HepG2 (cell line): ENCODE results near the gene TNFAIP3. TPM values are rescaled to one million over a fixed set of nuclear protein-coding genes. Genes with fewer than 3 reads are reported as not detected.

ENCODE experiments used
- GLI4 ChIP-seq: sonication (generic); formaldehyde crosslinking; IDR thresholded peaks from 2 replicates; pipeline ENCODE4 v1.5.1; 2020; ENCODE audit warnings: missing genetic modification reagents, mild to moderate bottlenecking, moderate library complexity, borderline replicate concordance
- NCOA5 ChIP-seq: sonication (generic); formaldehyde crosslinking; IDR thresholded peaks from 2 replicates; pipeline ENCODE4 v1.4.0; 2020; ENCODE audit warnings: missing genetic modification reagents
- PHF5A ChIP-seq: IDR thresholded peaks from one replicate; pipeline ENCODE4 v1.6.1; 2018; ENCODE audit warnings: low read depth, missing genetic modification reagents; ENCODE audit not compliant: unreplicated experiment
- RNF2 ChIP-seq: fragments of 450-650 bp; conservative IDR thresholded peaks from 2 replicates; pipeline ENCODE4 v1.6.1; 2016; ENCODE audit warnings: low read depth
- YEATS4 ChIP-seq: sonication (generic); formaldehyde crosslinking; IDR thresholded peaks from 2 replicates; pipeline ENCODE4 v1.4.0; 2020; ENCODE audit warnings: missing genetic modification reagents, borderline replicate concordance
- ZNF205 ChIP-seq: IDR thresholded peaks from 2 replicates; pipeline ENCODE4 v1.6.1; 2018; ENCODE audit warnings: missing biosample characterization, missing genetic modification reagents
- ZNF225 ChIP-seq: sonication (generic); formaldehyde crosslinking; IDR thresholded peaks from 2 replicates; pipeline ENCODE4 v1.4.0; 2020; ENCODE audit warnings: mild to moderate bottlenecking, missing genetic modification reagents
- ZNF33B ChIP-seq: sonication (generic); formaldehyde crosslinking; IDR thresholded peaks from 2 replicates; pipeline ENCODE4 v1.5.1; 2020; ENCODE audit warnings: mild to moderate bottlenecking, missing genetic modification reagents
- ZNF350 ChIP-seq: sonication (generic); formaldehyde crosslinking; IDR thresholded peaks from 2 replicates; pipeline ENCODE4 v1.4.0; 2020; ENCODE audit warnings: mild to moderate bottlenecking, low read depth, missing genetic modification reagents, borderline replicate concordance
- ZNF543 ChIP-seq: sonication (generic); formaldehyde crosslinking; IDR thresholded peaks from 2 replicates; pipeline ENCODE4 v1.4.0; 2020; ENCODE audit warnings: mild to moderate bottlenecking, missing genetic modification reagents
- ZNF558 ChIP-seq: sonication (generic); formaldehyde crosslinking; IDR thresholded peaks from 2 replicates; pipeline ENCODE4 v1.9.0; 2022; ENCODE audit warnings: mild to moderate bottlenecking, missing genetic modification reagents, borderline replicate concordance
- ZNF567 ChIP-seq: sonication (generic); formaldehyde crosslinking; IDR thresholded peaks from 2 replicates; pipeline ENCODE4 v1.8.1; 2023; ENCODE audit warnings: mild to moderate bottlenecking, missing genetic modification reagents, borderline replicate concordance
- polyA plus RNA-seq, 8 experiments: library from polyadenylated mRNA; depleted of rRNA in 3 of 8; stranded (reverse) in 7 of 8; unstranded in 1 of 8; fragments of >200 nt; fragmentation: Illumina TruSeq in 4 of 8; extraction: Trizol in 4 of 8; gene quantifications; 2 replicates each; pipeline versions ENCODE4 v1.2.1 to v1.2.3, GENCODE V29; 2011 to 2016; ENCODE audit warnings: low read depth in 4 of 8, missing spikeins in 1 of 8, mixed read lengths in 1 of 8; ENCODE audit not compliant: insufficient read depth in 1 of 8
- total RNA-seq, 5 experiments: library from RNA; depleted of rRNA; stranded (reverse); fragments of >200 nt; fragmentation: Illumina TruSeq; extraction: Trizol; gene quantifications; 2 replicates each; pipeline ENCODE4 v1.2.3, GENCODE V29; 2016; ENCODE audit warnings: low read depth in 1 of 5
- TF ChIP-seq, protein P1 (sequence below): sonication (generic); formaldehyde crosslinking; IDR thresholded peaks from 2 replicates; pipeline ENCODE4 v1.9.0; 2021; ENCODE audit warnings: missing genetic modification reagents, borderline replicate concordance
- TF ChIP-seq, protein P2 (sequence below): sonication (generic); formaldehyde crosslinking; IDR thresholded peaks from 2 replicates; pipeline ENCODE4 v1.5.0; 2020; ENCODE audit warnings: mild to moderate bottlenecking, low read depth, missing genetic modification reagents, borderline replicate concordance
- TF ChIP-seq, protein P3 (sequence below): sonication (generic); formaldehyde crosslinking; IDR thresholded peaks from 2 replicates; pipeline ENCODE4 v1.4.0; 2020; ENCODE audit warnings: missing genetic modification reagents, borderline replicate concordance
- TF ChIP-seq, protein P4 (sequence below): sonication (generic); formaldehyde crosslinking; IDR thresholded peaks from 2 replicates; pipeline ENCODE4 v1.4.0; 2020; ENCODE audit warnings: mild to moderate bottlenecking, missing genetic modification reagents
- TF ChIP-seq, protein P5 (sequence below): sonication (generic); formaldehyde crosslinking; IDR thresholded peaks from 2 replicates; pipeline ENCODE4 v1.4.0; 2020; ENCODE audit warnings: missing genetic modification reagents
- TF ChIP-seq, protein P6 (sequence below): sonication (generic); formaldehyde crosslinking; IDR thresholded peaks from 2 replicates; pipeline ENCODE4 v1.8.1; 2022; ENCODE audit warnings: mild to moderate bottlenecking, missing genetic modification reagents
- TF ChIP-seq, protein P7 (sequence below): sonication (generic); formaldehyde crosslinking; IDR thresholded peaks from 2 replicates; pipeline ENCODE4 v1.8.0; 2023; ENCODE audit warnings: mild to moderate bottlenecking, missing genetic modification reagents

The TNFAIP3 gene
- total and polyA plus RNA-seq, 2 of the 13 experiments (the other 11 are each of a cell fraction or from before 2014, with no cell fraction given) = 28.2 to 47.1 TPM

DNA sequence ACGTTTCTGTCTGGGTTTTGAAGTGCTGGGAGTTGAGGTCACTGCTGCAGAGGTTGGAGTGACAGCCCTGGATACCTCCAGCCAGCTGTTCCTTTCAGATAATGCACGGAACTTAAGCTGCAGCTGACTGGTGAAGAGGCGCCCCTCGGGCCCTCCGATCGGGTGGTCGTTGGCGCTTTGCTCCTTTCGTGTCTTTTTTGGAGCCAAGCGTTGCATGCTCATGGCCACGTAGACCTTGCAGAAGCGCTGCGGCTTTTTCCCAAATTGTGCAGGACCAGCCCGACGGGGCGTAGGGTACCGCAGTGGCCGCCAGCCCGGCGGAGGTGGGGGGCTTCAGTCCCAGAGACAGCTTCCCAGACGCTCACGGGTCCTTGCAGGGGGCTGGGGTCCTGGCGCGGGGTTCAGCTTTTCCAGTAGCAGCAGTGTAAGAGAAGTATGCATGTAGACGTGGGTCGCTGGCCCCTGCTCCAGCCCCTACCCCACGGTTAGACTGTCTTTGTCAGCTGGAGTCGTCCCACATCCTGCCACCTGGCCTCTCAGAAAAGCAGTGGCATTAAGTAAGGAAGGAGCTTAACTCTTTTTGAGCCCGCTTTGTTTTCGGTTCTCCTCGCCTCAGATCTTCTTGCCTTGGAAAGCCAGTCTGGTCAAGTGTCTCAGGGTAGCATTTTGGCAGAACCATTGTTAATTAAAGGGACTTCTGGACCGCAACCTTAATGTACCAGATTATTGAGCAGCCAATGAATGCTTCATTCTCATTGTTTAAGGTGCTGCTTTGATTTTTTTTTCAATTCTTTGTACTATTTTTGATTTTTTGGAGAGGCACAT, 838 bp downstream of the TNFAIP3 start (continued):
- TF ChIP-seq ZNF543 (CRISPR knock-in tag) (0 out of 2 replicates have a peak, but pooled peaks have one; percentile 12), ZNF350 (no peak; the same call in 1 of the 2 replicates), ZNF205 (no peak), YEATS4 (no peak; the same call in 1 of the 2 replicates), RNF2 (no peak), NCOA5 (CRISPR knock-in tag) (no peak), GLI4 (CRISPR knock-in tag) (peak; percentile 26; the same call in 1 of the 2 replicates), ZNF567 (CRISPR knock-in tag) (0 out of 2 replicates have a peak, but pooled peaks have one; percentile 39), ZNF33B (CRISPR knock-in tag) (no peak), ZNF225 (0 out of 2 replicates have a peak, but pooled peaks have one; percentile 82), ZNF558 (CRISPR knock-in tag) (no peak), PHF5A (CRISPR knock-in tag) (no peak)
- TF ChIP-seq, protein P1, sequence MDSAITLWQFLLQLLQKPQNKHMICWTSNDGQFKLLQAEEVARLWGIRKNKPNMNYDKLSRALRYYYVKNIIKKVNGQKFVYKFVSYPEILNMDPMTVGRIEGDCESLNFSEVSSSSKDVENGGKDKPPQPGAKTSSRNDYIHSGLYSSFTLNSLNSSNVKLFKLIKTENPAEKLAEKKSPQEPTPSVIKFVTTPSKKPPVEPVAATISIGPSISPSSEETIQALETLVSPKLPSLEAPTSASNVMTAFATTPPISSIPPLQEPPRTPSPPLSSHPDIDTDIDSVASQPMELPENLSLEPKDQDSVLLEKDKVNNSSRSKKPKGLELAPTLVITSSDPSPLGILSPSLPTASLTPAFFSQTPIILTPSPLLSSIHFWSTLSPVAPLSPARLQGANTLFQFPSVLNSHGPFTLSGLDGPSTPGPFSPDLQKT = no peak
- TF ChIP-seq, protein P2, sequence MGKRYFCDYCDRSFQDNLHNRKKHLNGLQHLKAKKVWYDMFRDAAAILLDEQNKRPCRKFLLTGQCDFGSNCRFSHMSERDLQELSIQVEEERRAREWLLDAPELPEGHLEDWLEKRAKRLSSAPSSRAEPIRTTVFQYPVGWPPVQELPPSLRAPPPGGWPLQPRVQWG (CRISPR knock-in tag) = no peak
- TF ChIP-seq, protein P3, sequence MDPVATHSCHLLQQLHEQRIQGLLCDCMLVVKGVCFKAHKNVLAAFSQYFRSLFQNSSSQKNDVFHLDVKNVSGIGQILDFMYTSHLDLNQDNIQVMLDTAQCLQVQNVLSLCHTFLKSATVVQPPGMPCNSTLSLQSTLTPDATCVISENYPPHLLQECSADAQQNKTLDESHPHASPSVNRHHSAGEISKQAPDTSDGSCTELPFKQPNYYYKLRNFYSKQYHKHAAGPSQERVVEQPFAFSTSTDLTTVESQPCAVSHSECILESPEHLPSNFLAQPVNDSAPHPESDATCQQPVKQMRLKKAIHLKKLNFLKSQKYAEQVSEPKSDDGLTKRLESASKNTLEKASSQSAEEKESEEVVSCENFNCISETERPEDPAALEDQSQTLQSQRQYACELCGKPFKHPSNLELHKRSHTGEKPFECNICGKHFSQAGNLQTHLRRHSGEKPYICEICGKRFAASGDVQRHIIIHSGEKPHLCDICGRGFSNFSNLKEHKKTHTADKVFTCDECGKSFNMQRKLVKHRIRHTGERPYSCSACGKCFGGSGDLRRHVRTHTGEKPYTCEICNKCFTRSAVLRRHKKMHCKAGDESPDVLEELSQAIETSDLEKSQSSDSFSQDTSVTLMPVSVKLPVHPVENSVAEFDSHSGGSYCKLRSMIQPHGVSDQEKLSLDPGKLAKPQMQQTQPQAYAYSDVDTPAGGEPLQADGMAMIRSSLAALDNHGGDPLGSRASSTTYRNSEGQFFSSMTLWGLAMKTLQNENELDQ (CRISPR knock-in tag) = no peak
- TF ChIP-seq, protein P4, sequence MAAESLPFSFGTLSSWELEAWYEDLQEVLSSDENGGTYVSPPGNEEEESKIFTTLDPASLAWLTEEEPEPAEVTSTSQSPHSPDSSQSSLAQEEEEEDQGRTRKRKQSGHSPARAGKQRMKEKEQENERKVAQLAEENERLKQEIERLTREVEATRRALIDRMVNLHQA (CRISPR knock-in tag) = no peak
- TF ChIP-seq, protein P5, sequence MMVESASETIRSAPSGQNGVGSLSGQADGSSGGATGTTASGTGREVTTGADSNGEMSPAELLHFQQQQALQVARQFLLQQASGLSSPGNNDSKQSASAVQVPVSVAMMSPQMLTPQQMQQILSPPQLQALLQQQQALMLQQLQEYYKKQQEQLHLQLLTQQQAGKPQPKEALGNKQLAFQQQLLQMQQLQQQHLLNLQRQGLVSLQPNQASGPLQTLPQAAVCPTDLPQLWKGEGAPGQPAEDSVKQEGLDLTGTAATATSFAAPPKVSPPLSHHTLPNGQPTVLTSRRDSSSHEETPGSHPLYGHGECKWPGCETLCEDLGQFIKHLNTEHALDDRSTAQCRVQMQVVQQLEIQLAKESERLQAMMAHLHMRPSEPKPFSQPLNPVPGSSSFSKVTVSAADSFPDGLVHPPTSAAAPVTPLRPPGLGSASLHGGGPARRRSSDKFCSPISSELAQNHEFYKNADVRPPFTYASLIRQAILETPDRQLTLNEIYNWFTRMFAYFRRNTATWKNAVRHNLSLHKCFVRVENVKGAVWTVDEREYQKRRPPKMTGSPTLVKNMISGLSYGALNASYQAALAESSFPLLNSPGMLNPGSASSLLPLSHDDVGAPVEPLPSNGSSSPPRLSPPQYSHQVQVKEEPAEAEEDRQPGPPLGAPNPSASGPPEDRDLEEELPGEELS (CRISPR knock-in tag) = no peak; the same call in 1 of the 2 replicates
- TF ChIP-seq, protein P6, sequence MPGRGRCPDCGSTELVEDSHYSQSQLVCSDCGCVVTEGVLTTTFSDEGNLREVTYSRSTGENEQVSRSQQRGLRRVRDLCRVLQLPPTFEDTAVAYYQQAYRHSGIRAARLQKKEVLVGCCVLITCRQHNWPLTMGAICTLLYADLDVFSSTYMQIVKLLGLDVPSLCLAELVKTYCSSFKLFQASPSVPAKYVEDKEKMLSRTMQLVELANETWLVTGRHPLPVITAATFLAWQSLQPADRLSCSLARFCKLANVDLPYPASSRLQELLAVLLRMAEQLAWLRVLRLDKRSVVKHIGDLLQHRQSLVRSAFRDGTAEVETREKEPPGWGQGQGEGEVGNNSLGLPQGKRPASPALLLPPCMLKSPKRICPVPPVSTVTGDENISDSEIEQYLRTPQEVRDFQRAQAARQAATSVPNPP (CRISPR knock-in tag) = no peak
- TF ChIP-seq, protein P7, sequence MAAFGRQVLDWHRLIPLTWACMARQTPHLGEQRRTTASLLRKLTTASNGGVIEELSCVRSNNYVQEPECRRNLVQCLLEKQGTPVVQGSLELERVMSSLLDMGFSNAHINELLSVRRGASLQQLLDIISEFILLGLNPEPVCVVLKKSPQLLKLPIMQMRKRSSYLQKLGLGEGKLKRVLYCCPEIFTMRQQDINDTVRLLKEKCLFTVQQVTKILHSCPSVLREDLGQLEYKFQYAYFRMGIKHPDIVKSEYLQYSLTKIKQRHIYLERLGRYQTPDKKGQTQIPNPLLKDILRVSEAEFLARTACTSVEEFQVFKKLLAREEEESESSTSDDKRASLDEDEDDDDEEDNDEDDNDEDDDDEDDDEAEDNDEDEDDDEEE (CRISPR knock-in tag) = no peak
